NCI-H510A treated with DMSO at 0.1 percent for 48 hours (cell line): ENCODE data around the gene KLF11.

ENCODE experiments used
- DNase-seq: peaks from one replicate; lab custom pipeline; 2025; lab: John Stamatoyannopoulos, UW

Gene KLF11

DNA sequence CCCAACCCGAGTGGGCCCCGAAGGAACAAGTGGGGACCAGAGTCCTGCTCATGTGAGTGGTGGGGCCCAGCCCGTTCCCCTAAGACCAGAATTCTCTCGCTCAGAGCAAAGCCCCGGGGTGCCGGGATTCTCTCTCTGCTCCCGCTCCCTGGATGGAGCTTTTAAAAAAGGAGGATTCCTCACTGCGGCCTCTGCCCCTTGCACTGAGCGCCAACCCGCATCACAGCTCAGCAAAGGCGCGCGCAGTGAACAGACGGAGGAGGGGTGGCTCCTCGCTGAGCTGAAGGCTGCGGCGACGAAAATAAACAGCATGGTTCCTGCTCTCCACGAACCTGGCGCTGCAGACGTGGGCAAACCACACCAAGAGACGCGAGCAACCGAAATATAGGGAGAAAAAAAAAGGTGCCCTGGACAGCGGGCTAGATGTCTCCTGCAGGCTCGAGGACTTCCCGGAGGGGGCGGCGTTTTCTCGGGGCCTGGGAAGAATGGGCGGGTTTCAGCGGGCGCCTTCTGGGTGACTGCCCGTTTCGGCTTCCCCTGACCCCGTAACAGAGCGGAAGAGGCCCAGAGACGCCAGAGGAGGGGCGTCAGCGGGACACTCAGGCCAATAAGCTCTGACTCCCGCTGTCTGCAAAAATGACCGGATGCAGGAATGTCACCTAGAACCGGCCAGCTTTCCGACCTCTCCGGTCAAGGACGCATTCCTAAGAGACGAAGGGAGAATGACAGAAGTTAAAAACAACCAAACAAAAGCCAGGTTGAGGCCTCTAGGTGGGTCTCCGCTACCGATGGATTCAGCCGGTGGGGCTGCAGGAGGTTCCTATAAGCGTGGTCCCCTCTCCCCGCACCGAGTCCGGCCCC is 819 bp upstream of the KLF11 start:
- DNase-seq = peak; percentile 58

DNA sequence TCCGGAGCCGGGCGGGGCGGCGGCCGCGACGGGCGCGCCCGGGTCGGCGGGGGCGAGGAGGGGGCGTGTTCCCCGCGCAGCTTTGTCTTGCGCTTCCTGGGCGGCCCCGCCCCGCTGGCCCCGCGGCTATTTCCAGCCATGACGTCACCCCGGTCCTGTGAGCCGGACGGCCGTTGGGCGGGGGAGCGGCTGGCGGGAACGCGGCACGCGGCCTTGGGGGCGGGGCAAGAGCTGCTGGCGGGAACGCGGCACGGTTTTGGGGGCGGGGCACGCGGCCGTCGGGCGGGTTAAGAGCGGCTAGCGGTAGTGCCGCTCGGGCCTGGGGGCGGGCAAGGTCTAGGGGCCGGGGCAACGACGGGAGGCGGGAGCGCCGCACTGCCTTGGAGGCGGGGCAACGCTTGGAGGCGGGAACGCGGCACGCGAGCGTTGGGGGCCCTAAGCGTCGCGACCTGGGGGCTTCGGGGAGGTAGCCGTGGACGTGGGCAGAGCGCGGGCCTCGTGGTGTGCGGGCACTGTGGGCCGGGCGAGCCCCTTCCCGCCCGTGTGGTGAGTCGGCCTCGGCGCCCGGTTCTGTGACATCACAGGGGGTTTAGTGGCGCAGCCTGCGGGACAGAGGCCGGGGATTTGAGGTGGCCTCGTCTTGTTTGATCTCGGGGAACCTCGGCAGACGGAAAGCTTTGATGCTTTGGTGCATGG is 704 bp downstream of the KLF11 start:
- peak; percentile 91 for DNase-seq

DNA sequence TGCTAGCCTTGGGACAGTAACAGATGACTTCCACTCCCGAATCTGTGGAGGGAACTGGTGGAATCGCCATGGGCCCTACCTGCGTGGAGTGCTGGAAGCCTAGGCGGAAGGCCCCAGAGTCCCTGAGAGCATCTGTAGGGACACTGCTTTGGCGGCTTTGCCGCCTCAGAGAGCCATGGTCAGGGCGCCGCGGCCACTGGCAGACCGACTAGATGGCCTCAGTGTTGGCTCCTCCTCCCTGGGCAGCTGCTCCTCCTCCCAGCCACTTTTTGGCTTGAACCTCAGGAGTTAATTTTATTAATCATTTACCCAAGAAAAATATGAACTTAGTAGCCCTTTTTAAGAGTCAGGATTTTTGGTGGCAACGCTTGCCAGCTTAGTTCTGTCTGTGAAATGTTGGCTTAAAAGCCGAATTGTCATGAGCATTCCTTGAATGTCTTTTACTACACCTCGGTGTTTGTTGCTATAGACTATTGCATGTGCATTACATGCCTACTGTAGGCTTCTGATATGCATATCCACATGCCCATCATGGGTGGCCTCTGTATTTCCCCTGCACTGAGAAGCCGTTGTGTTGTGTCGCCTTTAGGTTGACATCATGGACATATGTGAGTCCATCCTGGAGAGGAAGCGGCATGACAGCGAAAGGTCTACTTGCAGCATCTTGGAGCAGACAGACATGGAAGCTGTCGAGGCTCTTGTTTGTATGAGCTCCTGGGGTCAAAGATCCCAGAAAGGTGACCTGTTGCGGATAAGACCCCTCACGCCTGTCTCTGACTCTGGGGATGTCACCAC is 2.4 kb downstream of the KLF11 start:
- no peak for DNase-seq

DNA sequence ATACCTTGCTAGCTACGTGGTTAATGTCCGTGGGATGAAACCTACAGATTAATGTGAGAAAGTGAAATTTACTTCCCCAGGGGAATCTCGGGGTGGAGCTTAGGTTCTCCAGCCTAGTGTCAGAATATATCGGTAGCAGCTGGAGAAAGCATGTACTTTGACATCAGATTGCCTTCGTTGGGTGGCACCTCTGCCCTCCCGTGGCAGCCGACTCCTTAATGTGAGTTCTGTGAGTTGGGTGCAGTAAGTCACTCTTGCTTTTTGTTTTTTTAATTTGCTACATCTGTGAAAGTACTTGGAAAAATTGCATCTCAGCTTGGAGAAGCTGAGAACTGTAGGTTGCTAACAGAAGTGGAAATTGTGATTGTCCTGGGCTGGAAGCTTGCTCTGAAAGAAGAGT is 3.6 kb downstream of the KLF11 start:
- DNase-seq = no peak

DNA sequence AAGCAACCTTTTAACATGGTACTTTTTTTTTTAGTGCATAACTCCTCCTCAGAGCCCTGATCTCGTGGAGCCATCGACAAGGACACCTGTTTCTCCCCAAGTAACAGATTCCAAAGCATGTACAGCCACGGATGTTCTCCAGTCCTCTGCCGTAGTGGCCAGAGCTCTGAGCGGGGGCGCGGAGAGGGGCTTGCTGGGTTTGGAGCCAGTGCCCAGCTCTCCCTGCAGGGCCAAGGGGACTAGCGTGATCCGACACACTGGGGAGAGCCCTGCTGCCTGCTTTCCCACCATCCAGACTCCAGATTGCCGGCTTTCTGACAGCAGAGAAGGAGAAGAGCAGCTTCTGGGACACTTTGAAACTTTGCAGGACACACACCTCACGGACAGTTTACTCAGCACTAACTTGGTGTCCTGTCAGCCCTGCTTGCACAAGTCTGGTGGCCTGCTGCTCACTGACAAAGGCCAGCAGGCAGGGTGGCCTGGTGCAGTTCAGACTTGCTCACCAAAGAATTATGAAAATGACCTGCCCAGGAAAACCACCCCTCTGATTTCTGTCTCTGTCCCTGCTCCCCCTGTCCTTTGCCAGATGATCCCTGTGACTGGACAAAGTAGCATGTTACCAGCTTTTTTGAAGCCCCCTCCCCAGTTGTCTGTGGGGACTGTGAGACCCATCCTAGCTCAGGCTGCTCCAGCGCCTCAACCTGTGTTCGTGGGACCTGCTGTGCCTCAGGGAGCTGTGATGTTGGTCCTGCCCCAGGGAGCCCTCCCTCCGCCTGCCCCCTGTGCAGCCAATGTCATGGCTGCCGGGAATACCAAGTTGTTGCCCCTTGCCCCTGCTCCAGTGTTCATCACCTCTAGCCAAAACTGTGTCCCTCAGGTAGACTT is 4.5 kb downstream of the KLF11 start:
- DNase-seq = no peak

DNA sequence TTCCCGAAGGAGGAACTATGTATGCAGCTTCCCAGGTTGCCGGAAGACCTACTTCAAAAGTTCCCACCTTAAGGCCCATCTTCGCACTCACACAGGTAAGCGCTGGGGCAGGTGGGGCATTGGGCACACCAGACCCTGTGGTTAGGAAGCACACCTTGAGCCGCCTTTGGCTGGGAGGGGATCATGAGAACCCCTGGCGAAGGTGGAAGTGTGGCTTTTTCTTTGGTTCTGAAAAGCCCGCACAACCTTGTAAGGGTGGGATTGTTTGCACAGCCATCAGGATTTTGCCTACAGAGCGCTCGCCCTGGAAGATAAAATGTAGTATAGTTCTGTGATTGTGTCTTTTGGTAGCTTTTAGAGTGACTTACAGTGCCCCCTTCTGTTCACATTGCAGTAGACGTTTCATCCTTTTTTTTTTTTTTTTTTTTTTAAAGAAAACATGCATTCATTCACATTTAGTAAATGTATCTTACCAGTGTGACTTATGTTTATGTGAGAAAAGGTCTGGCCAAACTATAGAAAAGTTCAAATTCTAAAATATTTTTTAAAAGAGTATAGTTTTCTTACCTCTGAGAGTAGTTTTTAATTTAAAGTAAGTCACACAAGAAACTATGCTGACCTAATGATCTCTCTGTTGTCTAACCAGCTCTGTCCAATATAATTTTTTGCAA is 5.3 kb downstream of the KLF11 start:
- peak; percentile 54 for DNase-seq

DNA sequence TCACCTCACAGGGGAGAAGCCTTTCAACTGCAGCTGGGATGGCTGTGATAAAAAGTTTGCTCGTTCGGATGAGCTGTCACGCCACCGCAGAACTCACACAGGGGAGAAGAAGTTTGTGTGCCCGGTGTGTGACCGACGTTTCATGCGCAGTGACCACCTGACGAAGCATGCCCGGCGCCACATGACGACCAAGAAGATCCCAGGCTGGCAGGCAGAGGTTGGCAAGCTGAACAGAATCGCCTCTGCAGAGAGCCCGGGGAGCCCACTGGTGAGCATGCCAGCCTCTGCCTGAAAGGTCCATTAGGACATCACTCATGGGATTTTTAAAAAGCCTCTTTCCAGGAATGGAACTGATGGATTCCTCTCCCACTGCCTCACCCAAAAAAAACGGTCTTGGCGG is 8.9 kb downstream of the KLF11 start:
- DNase-seq = no peak

DNA sequence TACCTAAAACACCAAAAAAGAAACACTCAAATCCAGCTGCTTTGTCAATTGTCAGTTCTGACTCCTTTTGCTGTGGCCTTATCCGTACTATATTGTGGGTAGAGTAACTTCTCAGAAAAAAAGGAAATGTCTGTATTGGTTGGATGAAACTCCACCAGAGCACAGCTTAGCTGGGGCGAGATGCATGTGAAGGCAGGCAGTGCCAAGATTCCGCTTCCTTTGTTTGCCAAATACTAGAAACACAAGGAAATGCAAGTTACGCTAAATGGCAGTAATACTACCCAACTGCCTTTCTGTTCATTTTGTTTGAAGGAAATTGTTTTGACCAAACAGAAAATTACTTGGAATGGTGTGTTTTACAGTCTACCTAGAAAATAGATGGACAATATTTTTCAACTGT is 10.0 kb downstream of the KLF11 start:
- no peak for DNase-seq

DNA sequence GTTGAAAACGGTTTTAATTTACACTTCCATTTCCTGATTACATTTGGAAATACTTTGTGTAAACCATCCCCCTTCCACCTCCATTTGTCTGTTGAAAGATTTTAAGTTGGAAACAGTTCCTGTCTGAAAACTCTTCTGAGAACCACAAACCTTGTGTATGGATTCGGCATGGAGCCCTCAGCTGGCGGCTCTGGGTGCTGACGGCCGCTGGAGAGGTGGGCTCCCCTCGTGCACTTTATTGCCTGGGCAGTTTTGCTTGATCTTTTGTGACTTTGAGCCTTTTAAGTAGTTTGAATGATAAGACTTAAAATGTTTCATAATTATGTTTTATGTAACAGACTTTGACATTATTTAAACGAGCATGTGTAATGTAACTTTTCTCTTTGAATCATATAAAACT is 11.1 kb downstream of the KLF11 start:
- no peak for DNase-seq

DNA sequence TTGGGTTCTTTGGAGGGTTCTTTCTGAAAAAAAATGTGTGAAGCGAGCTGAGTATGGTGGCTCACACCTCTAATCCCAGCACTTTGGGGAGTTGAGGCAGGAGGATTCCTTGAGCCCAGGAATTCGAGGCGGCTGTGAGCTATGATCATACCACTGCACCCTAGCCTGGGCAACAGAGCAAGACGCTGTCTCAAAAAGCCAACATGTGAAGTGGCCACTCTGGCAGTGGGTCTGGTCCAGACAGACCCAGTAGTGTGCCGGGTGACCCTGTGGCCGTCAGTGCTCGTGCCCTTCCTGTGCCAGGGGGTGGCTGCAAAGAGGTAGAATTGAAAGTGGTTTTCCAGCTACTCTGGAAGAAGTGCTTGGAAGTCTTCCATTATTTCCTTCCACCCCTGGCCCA is 11.6 kb downstream of the KLF11 start:
- DNase-seq = no peak

DNA sequence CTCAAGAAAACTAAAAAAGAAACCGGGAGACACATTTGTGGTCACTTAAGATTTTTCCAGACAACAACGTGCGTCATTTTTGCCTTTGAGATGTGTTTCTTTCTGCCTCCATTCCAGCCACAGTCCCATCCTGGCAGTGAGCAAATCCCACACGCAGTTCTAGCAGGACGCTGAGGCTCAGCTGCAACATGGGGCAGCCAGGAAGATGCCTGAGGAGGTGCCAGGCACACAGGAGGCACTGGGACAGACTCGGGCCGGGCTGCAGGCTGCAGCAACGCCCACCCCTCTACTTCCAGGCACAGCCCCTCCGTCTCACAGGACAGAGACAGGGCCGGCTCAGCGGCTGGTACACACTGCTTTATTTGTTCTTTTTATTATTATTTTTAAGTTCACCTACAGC is 13.1 kb downstream of the KLF11 start:
- no peak for DNase-seq

DNA sequence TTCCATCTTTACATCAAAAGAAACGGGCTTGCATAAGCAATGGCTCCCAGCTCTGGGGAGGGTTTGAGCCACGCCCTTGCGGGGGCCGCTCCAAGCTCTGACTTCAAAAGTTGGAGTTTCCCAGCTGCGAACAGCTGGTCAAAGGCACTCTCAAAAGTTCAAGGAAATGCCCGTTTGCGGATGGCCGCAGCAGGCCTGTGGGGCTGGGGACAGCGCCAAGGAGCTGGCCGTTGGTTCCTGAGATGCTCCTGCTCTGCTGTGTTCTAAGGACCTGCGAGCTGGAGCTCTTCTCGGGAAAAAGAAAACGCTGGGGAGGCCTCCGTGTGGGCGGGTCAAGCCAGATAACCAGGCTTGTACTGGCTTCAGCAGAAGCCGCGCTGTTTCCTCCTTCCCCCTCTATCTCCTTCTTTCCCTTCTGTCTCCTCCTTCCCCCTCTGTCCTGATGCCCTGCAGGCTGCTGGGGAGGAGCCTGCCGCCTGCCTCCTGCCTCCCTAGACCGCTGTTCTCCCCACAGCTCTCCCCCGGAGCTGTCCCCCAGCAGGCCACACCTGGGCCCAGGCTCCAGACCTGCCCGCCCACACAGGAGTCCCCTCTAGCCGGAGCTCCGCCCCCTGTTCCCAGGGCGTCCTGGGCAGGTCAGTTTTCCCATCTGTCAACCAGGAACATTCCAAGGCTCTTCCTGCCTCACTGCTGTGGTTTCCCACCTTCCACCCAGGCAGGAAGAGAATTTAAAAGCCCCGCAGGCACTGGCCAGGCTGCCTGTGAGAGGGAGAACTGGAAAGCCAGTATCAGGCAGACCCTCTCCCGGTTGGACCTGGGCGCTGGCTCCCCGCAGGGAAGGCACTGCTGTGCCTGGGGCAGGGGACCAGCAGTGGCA is 14.1 kb downstream of the KLF11 start:
- peak; percentile 67 for DNase-seq

DNA sequence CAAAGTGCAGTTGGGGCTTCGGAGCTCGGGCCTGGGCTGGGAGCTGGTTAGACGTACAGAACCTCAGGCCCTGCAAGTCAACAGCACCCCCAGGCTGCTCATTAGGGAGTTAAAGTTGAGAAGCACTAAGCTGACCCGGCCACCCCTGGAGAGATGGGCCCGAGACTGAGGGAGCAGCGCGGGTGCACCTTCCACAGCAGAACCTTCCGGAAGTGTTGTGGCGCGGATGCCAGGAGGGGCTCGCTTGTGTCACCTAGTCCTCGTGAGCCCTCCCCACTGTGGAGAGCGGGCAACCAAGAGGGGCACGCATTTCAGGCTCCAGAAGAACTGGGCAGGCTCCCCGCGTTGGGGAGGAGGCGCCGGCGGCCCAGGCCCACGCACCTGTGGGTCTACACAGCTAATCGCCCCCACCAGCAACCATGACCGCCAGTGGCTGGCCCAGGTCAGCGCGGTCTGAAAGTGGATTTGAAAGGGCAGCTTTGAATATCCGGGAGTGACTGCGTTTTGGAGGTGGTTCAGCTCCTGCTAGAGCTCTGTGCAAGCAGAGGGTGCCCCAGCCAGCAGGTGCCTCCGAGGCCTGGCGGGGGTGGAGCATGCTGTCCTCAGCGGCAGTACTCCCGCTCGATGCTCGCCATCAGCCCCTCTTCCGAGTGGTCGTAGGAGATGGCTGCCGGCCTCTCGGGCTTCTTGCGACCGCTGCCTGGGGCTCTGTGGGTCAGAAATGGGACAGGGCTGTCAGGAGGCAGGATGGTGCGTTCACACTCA is 15.1 kb downstream of the KLF11 start:
- DNase-seq = no peak

DNA sequence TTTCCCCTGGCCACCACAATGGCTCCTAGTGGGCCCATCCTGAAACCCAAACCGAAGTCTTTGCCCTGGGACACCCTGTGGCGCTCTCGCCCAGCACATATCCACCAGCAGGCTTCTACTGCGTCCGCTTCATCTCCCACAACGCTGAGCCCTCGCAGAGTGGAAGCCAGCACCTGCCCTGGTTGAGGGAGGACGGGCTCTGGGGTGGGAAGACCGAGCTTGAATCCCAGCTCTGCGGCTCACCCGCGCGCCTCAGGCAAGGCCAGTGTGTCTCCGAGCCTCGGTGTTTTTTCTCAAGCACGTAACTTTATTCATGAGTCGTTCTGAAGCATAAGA is 15.6 kb downstream of the KLF11 start:
- no peak for DNase-seq

DNA sequence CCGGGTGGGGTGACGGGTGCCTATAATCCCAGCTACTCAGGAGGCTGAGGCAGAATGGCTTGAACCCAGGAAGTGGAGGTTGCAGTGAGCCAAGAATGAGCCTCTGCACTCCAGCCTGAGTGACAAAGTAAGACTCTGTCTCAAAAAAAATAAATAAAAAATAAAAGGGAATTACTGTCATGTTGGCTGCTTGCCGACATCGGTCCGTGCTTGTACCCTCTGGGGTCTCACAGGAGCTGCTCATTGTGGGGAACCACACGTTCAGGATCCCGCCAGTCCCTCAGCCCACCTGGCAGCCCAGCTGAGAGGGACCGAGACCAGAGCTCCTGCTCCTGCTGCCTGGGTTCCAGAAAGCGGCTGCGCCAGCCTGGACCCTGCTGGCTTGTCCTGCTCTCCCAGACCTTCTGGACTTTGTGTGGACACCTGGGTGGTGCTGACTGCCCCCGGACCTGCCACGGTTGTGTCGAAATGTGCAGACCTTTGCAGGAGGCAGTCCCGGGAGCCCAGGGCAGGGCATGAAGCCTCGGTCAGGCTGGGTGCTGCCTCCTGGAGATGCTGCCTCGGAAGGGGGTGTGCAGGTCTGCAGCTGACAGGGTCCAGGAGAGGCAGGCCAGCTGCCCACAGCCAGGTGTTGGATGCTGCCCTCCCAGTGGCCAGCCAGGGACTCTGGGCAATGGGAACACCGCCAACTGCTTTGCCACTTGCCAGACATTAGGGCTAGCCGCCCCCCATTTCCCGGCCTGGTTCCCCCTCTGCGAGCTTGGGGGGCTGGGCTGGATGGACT is 16.4 kb downstream of the KLF11 start:
- no peak for DNase-seq

DNA sequence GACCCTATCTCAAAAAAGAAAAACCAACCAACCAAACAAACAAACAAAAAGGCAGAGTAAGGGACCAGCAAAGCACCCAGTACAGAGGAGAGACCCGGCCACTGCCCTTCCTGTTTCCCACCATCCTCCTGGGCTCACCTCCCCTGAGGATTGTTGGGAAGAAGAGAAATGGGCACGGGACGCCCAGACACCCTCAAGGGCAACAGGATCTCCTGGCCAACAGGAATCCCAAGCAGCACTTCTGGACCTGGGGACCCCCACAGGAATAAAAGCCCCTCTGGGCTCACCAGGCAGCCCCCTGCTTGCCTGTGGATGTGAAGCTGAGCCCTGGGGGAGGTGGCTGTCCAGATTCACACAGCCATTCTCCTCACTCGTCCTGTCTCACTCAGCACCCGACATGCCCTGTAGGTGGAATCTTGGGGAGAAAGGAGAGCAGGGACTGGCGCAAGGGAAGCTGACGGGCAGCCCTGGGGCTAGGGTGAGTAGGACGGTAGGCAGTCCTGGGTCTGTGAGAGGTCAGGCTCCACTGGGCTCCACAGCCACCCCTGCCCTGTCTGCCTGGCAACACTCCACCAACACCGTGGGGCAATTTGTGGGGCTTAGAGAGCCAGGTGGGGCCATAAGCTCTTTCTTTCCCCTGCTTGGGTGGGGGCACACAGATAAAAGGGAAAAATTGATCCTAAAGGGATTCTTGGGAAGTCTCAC is 18.0 kb downstream of the KLF11 start:
- no peak for DNase-seq

DNA sequence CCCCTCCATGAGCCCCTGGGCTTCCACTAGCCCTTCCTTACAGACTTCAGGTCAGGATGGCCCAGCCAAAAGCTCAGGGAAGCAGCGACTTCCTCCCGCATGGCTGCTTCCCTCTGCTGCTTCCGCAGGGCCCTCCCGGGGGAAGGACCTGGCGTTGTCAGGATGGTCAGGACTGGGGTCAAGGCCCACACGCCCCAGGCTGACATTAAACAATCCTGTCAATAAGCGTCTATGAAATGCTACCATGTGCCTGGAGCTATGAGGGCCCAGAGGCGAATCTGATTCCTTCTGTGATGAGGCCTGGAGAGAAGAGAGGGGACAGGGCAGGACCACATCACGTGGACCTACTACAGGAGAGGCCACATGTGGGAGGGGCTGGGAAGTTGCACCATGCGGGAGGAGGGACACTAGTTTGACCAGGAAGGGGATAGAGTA is 19.6 kb downstream of the KLF11 start:
- DNase-seq = no peak

DNA sequence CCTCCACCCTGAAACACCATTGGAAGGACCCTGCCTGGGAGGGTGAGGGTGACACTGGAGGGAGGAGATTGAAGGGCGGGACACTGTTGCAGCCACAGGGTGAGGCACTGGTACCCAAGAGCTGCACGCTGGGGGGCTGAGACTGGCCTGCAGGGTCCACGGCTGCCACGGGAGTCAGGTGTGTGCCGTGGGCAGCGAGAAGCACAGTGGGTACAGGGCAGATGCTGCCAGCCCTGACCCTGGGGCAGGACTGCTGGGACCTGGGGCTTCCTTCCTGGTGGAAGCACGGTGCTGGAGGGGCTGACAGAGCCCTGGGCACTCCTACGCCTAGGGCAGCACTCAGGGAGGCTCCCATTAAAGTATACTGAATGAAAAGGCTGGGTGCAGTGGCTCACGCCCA is 20.2 kb downstream of the KLF11 start:
- DNase-seq = no peak
